IMR-90 (cell line): ENCODE data around the gene CD81. TPM values are rescaled to one million over a fixed set of nuclear protein-coding genes. Genes with fewer than 3 reads are reported as not detected.

ENCODE experiments used
- ATAC-seq: fragments of 200-7000 bp; cut with Tn5 transposase; 2 replicates; pipeline ENCODE4 v1.9.1; 2020; ENCODE audit warnings: low read depth, mild to moderate bottlenecking, moderate library complexity
- BruUV-seq: library from RNA; stranded (reverse); fragments of 400-500 nt; replicated peaks from 2 replicates; lab custom pipeline; 2021; lab: Mats Ljungman, UMichigan
- CTCF ChIA-PET: fragments of 300-600 bp; formaldehyde crosslinking; extraction: SDS; loops from one replicate; lab custom pipeline; 2021; ENCODE audit warnings: antibody characterized with exemption; lab: Yijun Ruan, JAX
- POLR2A ChIA-PET: fragments of 300-600 bp; sonication (Branson Sonifier 250); formaldehyde crosslinking; loops from one replicate; lab custom pipeline; 2022; ENCODE audit warnings: antibody characterized with exemption; ENCODE audit not compliant: unreplicated experiment; lab: Charles Lee
- DNase-seq: peaks from one replicate; pipeline ENCODE4 v3.0.0; 2013
- H2AFZ ChIP-seq: replicated peaks from 2 replicates; pipeline ENCODE3; 2013; ENCODE audit warnings: low read length, mild to moderate bottlenecking; ENCODE audit not compliant: poor library complexity
- H2AK5ac ChIP-seq: 2 replicates; pipeline ENCODE4 v1.6.1; 2013; ENCODE audit warnings: low read depth, low read length, inconsistent platforms
- H2AK9ac ChIP-seq: replicated peaks from 2 replicates; pipeline ENCODE3; 2013; ENCODE audit warnings: mild to moderate bottlenecking, low read depth, low read length, moderate library complexity; ENCODE audit not compliant: poor library complexity
- H2BK120ac ChIP-seq: 2 replicates; pipeline ENCODE4 v1.6.1; 2013; ENCODE audit warnings: low read depth, low read length, inconsistent platforms
- H2BK15ac ChIP-seq: 3 replicates; pipeline ENCODE4 v1.6.1; 2013; ENCODE audit warnings: low read depth, low read length, inconsistent platforms
- H2BK20ac ChIP-seq: 2 replicates; pipeline ENCODE4 v1.6.1; 2013; ENCODE audit warnings: low read depth, mild to moderate bottlenecking, inconsistent platforms, low read length, moderate library complexity
- H2BK5ac ChIP-seq: 2 replicates; pipeline ENCODE4 v1.6.1; 2013; ENCODE audit warnings: mild to moderate bottlenecking, low read depth, low read length, inconsistent platforms; ENCODE audit not compliant: poor library complexity, severe bottlenecking
- H3K14ac ChIP-seq: replicated peaks from 2 replicates; pipeline ENCODE4 v1.6.1; 2013; ENCODE audit warnings: low read depth, low read length, inconsistent platforms
- H3K18ac ChIP-seq: 2 replicates; pipeline ENCODE4 v1.6.1; 2013; ENCODE audit warnings: low read depth, low read length, control low read depth
- H3K23ac ChIP-seq: 2 replicates; pipeline ENCODE4 v1.6.1; 2013; ENCODE audit warnings: low read depth, low read length, inconsistent platforms
- H3K27ac ChIP-seq: 2 replicates; pipeline ENCODE4 v1.5.1; 2013; ENCODE audit warnings: mild to moderate bottlenecking, control low read depth, low read length; ENCODE audit not compliant: insufficient read depth
- H3K27me3 ChIP-seq: 2 replicates; pipeline ENCODE4 v1.6.1; 2013; ENCODE audit warnings: low read length; ENCODE audit not compliant: control insufficient read depth, insufficient read depth
- H3K36me3 ChIP-seq: 2 replicates; pipeline ENCODE4 v1.6.1; 2013; ENCODE audit warnings: low read length, mixed read lengths; ENCODE audit not compliant: control insufficient read depth, insufficient read depth
- H3K4ac ChIP-seq: 2 replicates; pipeline ENCODE4 v1.6.1; 2013; ENCODE audit warnings: low read depth, low read length, inconsistent platforms
- H3K4me1 ChIP-seq: 2 replicates; pipeline ENCODE4 v1.6.1; 2013; ENCODE audit warnings: low read length, mixed read lengths; ENCODE audit not compliant: control insufficient read depth, insufficient read depth
- H3K4me2 ChIP-seq: 2 replicates; pipeline ENCODE4 v1.6.1; 2013; ENCODE audit warnings: low read depth, mild to moderate bottlenecking, control low read depth, low read length, moderate library complexity
- H3K4me3 ChIP-seq: 2 replicates; pipeline ENCODE4 v1.5.1; 2013; ENCODE audit warnings: low read depth, mild to moderate bottlenecking, control low read depth, low read length, moderate library complexity; ENCODE audit not compliant: insufficient read depth
- H3K56ac ChIP-seq: 2 replicates; pipeline ENCODE4 v1.6.1; 2013; ENCODE audit warnings: low read length, inconsistent platforms; ENCODE audit not compliant: insufficient read depth; ENCODE audit errors: extremely low read depth
- H3K79me1 ChIP-seq, 2 experiments: 2 replicates each; pipeline ENCODE4 v1.6.1; 2013; ENCODE audit warnings: low read length in 2 of 2, inconsistent platforms in 1 of 2, low read depth in 1 of 2
- H3K9ac ChIP-seq: 2 replicates; pipeline ENCODE4 v1.6.1; 2013; ENCODE audit warnings: low read depth, low read length, control low read depth
- H3K9me1 ChIP-seq: 2 replicates; pipeline ENCODE4 v1.6.1; 2013; ENCODE audit warnings: low read length, inconsistent platforms; ENCODE audit not compliant: insufficient read depth
- H3K9me3 ChIP-seq: 2 replicates; pipeline ENCODE4 v1.6.1; 2013; ENCODE audit warnings: low read length; ENCODE audit not compliant: control insufficient read depth, insufficient read depth
- H4K20me1 ChIP-seq: 2 replicates; pipeline ENCODE4 v1.6.1; 2013; ENCODE audit warnings: low read length, inconsistent platforms; ENCODE audit not compliant: insufficient read depth
- H4K5ac ChIP-seq: 2 replicates; pipeline ENCODE4 v1.6.1; 2013; ENCODE audit warnings: mild to moderate bottlenecking, low read depth, low read length, control low read depth
- H4K8ac ChIP-seq, 2 experiments: 2 replicates each; pipeline ENCODE4 v1.6.1; 2013; ENCODE audit warnings: low read depth in 2 of 2, low read length in 2 of 2, control low read depth in 1 of 2, inconsistent platforms in 1 of 2
- H4K91ac ChIP-seq: 2 replicates; pipeline ENCODE4 v1.6.1; 2013; ENCODE audit warnings: low read depth, low read length, inconsistent platforms; ENCODE audit not compliant: insufficient read depth
- ELK1 ChIP-seq: fragments of 150-350 bp; IDR thresholded peaks from 2 replicates; pipeline ENCODE4 v1.6.1; 2016; ENCODE audit warnings: low read depth, mild to moderate bottlenecking, low read length, moderate library complexity, borderline replicate concordance
- MAZ ChIP-seq: IDR thresholded peaks from 2 replicates; pipeline ENCODE4 v1.6.1; 2012; ENCODE audit warnings: low read depth, mild to moderate bottlenecking, low read length, improper control_type of control experiment, moderate library complexity, borderline replicate concordance
- POLR2A ChIP-seq: IDR thresholded peaks from 2 replicates; pipeline ENCODE4 v1.6.1; 2012; ENCODE audit warnings: mild to moderate bottlenecking, low read depth, low read length
- WGBS, 2 experiments: methylation state at CpG; one replicate each; pipeline versions ENCODE4 v1.1.5 to v1.1.7; 2013; ENCODE audit warnings: missing lambda C conversion rate in 2 of 2; ENCODE audit not compliant: insufficient read length in 1 of 2; ENCODE audit errors: extremely low coverage in 2 of 2; 5-methylcytosine and 5-hydroxymethylcytosine counted together
- dilution Hi-C: fragments of 300-500 bp; cut with HindIII; formaldehyde crosslinking; loops from one replicate; pipeline ENCODE4 v1.14.3; 2018; ENCODE audit warnings: low sequenced_read_pairs; ENCODE audit not compliant: unreplicated experiment
- in situ Hi-C: fragments of 300-500 bp; cut with MboI; formaldehyde crosslinking; loops from 3 replicates; pipeline ENCODE4 v1.14.3; 2019; ENCODE audit warnings: low sequenced_read_pairs, inconsistent platforms, mixed read lengths
- intact Hi-C: fragments of 100-400 bp; cut with micrococcal nuclease; formaldehyde crosslinking; loops from 2 replicates; pipeline ENCODE4 v1.10.0; 2022
- polyA plus RNA-seq, 3 experiments: library from polyadenylated mRNA; depleted of rRNA; stranded (reverse); fragments of >200 nt; gene quantifications; 2 replicates each; pipeline ENCODE4 v1.2.3, GENCODE V29; 2012; ENCODE audit warnings: low replicate concordance in 1 of 3
- total RNA-seq: library from RNA; depleted of rRNA; stranded (reverse); fragments of >200 nt; gene quantifications from 2 replicates; pipeline ENCODE4 v1.2.3, GENCODE V29; 2012

Gene CD81
- total and polyA plus RNA-seq, 2 of the 4 experiments (the other 2 are of a cell fraction) = 159 to 689 TPM

DNA sequence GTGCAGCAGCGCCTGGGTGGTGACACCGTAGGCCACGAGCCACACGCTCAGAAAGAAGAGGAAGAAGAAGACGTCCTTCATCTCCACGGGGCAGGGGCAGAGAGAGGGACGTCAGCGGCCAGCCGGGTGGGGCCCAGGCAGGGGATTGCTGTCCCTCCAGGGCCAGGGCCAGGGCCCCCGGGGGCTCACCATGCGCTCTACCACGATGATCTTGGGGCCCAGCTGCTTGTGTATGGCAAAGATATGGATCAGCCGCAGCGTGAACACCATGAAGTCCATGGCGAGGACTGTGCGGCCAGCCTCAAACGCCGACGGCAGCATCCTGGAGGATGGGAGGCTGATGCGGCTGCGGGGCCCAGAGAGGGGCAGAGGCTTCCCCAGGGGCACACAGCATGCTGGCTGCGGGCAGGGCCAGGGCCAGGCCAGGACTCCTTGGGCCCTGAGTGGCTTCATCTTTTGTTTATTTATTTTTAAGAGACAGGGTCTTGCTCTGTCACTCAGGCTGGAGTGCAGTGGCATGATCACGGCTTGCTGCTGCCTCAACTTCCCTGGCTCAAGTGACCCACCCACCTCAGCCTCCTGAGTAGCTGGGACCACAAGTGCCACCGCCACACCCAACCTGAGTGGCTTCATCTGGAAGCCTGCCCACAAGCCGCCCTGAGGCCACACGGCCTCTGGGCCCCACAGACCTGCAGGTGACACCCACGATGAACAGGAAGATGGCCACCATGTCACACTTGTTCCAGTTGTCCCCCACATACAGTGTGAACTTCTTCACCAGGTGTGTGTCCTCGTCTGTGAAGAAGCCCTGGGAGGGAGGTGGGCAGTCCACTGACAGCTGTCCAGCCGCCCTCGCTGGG, 34.6 kb downstream of the CD81 start:
- H3K79me1 ChIP-seq = no peaks in the 10 kb centered on the region
- H2BK20ac ChIP-seq = no peak overlapping the region
- H3K9ac ChIP-seq = no peak overlapping the region
- no peak overlapping the region for H4K5ac ChIP-seq
- H4K20me1 ChIP-seq = no peaks in the 10 kb centered on the region
- H3K4me2 ChIP-seq = no peak overlapping the region
- in situ Hi-C loops (no loop called here), dilution Hi-C loops (no loop called here), intact Hi-C loops (no loop called here)
- no peak overlapping the region for H2BK120ac ChIP-seq
- H2BK15ac ChIP-seq = no peak overlapping the region
- H2AK9ac ChIP-seq = no peak overlapping the region
- H3K9me1 ChIP-seq = no peaks in the 10 kb centered on the region
- H3K23ac ChIP-seq = no peak overlapping the region
- DNase-seq = no peak
- H3K27me3 ChIP-seq = peaks cover 21% of the 10 kb centered on the region
- no peaks in the 10 kb centered on the region for H3K36me3 ChIP-seq
- TF ChIP-seq ELK1 (no peak), MAZ (no peak), POLR2A (no peak)
- POLR2A ChIA-PET = no interaction called here
- H3K4me3 ChIP-seq = no peak overlapping the region
- H2AK5ac ChIP-seq = no peak overlapping the region
- CTCF ChIA-PET = interaction anchor here (1.0 to 1.6 kb wide), 2 partner anchors 8 to 106 kb away, joined by 3 to 6 read pairs; no protein-coding TSS in a partner anchor
- no peak overlapping the region for H3K4ac ChIP-seq
- no peak overlapping the region for H4K8ac ChIP-seq
- no peaks in the 10 kb centered on the region for H3K9me3 ChIP-seq
- no peak overlapping the region for H3K18ac ChIP-seq
- H3K56ac ChIP-seq = no peak overlapping the region
- BruUV-seq = no TSS peak
- no peak overlapping the region for H2AFZ ChIP-seq
- WGBS, 2 experiments = 65% methylated on average over 17 of the region's 30 CpGs; no CpG with 5 or more reads in 1 of the 2 experiments
- H4K91ac ChIP-seq = no peak overlapping the region
- H2BK5ac ChIP-seq = no peak overlapping the region
- ATAC-seq = no peak
- H3K14ac ChIP-seq = no peak overlapping the region
- no peaks in the 10 kb centered on the region for H3K4me1 ChIP-seq
- no peak overlapping the region for H3K27ac ChIP-seq
